ENCODE measurements around the gene CDKL5. TPM values are rescaled to one million over a fixed set of nuclear protein-coding genes. Genes with fewer than 3 reads are reported as not detected.

CDKL5 gene
- polyA plus RNA-seq, 1 donor, result 14.8 TPM

DNA sequence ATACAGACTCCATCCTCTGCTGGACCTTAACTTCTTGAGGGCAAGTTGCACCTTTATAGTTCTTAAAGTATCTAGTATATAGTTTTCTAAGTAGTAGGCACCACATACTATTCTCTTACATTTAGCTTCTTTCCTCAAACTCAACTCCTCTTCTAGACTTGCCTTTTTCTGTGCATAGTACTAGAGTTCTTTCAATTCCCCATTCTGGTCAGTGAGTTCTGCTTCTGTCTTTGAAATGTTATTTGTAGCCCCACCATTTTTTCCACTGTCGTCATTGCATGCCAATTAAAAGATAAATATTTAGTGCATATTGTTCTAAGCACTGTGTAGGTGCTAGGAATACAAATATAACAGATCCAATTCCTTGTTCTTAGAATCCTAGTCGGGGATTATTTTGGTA lies 31.6 kb downstream of the CDKL5 start:
- DNase-seq, result no peak

DNA sequence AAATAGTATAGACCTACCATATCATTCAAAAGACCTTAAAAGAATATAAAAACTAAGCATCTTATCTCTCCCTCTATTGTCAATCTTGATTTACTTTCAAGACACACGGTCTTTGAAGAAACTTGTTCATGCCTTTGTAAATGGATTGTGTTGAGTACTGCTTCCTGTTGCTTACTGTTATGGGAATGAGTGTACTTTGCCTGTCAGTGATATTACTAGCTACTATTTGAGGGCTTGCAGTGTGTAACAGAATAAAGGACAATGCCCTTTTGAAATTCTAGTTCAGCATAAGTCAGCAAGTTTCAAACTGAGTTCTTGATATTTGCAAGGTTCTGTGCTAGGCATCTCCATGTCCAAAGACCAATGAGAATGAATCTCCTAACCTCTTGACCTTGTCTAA lies 36.0 kb downstream of the CDKL5 start:
- no peak for DNase-seq

- no peak for DNase-seq
Measured at GRCh38 chrX:18464499-18464898, 39.1 kb downstream of the CDKL5 start.

GRCh38 chrX:18465051-18465450 lies 39.6 kb downstream of the CDKL5 start:
- no peak for DNase-seq

GRCh38 chrX:18468599-18468998 lies 43.2 kb downstream of the CDKL5 start:
- DNase-seq, result no peak

GRCh38 chrX:18471296-18471695 lies 45.9 kb downstream of the CDKL5 start:
- DNase-seq, result no peak

DNA sequence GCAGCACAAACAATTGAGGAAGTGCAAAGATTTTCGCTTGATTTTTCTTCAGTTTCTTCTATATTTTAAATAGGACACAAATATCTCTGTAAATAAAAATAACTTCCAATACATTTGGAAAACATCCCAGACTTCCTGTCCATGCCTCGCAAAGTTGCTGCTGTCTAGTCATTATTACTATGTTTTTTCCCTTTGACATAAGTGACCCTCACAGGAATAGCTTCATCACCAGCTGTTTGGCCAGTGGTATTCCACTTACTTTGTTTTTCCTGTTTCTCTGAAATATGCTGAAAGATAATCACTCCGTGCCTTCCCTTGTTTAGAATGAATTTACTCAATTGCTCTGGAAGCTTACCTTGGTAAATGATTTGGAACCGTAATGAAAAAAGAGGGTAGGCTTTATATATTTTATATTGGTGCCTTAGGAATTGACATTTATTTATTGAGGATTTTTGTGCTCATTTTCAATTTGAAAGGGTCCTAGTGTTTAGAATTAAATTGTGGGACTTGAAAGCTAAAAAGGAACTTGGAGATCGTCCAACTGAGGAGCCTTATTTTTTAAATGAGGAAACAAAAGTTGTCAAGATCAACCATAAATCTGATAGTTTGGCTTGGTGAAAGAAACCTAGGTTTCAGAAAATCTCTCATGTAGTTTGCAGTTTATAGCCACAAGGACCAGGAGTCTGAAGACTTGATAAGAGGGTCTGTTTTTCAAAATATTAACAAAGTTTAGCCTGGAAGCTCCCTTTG lies 65.6 kb downstream of the CDKL5 start:
- DNase-seq, result peak; percentile 3

DNA sequence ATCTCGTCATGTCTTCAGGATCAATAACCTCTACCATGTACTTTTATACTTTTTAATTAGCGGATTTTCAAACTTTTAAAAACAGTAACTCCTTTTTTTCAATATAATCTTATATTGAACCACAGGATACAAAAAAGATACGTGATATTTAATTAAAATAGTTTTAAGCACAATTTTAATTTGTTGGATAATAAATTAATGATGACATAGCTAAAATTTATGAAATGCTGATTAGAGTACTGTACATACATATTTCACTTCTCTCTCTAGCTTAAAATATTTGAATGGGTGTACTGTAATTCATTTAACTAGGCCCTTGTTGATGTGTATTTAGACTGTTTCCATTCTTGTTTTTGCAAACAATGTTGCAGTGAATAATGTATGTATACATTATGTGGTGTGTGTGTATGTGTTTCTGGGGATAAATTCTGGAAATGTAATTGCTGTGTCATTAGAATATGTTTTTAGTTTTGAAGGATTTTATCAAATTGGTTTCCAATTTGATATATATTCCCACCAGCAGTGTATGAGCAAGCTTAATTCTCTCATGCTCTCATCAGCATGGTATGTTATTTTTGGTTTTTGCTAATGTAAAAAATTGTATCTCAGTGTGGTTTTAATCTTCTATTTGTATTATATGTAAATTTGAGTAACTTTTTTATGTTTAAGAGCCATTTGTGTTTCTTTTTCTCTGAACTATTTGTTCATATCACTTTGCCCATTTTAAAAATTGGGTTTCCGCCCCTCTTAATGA lies 66.4 kb downstream of the CDKL5 start:
- no peak for DNase-seq

GRCh38 chrX:18534949-18535348 lies 109.5 kb downstream of the CDKL5 start:
- DNase-seq, result no peak

- no peak for DNase-seq
Measured at GRCh38 chrX:18537068-18537467, 111.7 kb downstream of the CDKL5 start.

DNA sequence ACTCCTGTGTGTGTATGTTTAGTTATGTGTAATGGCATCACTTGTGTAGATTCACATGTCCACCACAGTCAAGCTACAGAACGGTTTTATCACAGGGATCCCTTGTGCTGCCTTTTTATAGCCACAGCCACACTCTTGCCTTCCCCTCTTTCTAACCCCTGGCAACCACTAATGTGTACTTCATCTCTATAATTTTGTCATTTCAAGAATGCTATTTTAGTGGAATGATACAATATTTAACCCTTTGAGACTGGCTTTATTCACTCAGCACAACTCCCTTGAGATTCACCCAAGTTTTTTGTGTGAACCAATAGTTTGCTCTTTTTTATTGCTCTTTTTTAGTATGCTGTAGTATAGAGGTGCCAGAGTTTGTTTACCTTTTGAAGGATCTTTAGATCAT lies 112.1 kb downstream of the CDKL5 start:
- DNase-seq, result no peak

DNA sequence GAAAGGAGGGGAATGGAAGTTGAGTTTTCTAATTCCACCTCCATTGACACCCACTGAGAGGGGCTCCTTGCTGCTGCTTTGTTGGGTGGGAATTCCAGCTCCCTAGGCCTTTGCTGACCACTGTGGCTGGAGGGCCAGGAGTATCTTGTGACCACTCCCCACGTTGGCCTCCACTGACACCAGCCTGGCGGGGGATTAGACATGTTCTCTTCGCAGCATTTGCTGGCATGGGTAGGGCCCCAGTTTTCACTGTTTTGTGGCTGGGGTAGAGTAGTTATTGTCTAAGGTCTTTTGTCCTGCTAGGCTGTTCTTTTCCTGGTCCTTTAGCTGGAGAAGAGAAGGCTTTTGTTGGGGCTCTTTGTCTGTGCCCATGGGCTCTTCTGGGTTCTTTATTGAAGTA lies 116.7 kb downstream of the CDKL5 start:
- no peak for DNase-seq

- DNase-seq, result no peak
Measured at GRCh38 chrX:18542905-18543304, 117.5 kb downstream of the CDKL5 start.

DNA sequence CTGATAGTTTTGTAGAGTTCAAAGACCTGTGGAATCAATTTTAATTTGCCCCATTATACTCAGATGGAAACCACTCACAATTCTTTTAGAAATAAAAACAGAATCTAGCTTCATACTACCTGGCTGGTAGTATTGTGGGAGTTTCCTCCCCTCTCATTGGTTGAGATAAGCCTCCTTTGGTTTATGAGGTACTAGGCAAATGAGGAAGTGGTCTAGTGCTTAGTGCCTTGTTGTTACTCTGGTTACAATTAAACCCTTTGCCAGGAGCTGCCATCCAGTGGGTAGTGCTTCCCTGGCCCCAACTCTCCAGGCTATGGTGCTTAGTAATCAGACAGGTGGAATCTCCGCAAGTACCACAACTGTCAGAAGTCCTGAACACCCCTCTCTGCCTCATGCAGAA lies 118.3 kb downstream of the CDKL5 start:
- DNase-seq, result no peak

GRCh38 chrX:18545771-18546170 lies 120.4 kb downstream of the CDKL5 start:
- DNase-seq, result no peak

DNA sequence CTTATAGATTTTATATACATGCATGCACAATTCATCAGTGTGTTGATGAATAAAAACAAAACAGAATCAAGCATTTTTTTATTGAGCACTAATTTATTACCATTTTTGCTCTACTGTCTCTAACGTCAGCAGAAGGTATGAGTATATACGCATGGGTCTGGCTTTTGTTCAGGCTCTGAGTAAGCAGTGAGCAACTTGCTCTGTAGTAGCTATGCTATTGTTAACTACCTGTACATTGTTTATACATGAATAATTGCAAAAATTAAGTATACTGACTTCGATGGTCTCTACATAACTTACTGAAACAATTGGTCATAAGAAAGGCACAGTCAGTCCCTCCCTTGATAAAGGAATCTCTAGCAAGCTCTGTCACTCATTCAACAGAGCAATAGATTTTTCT lies 123.6 kb downstream of the CDKL5 start:
- DNase-seq, result no peak

DNA sequence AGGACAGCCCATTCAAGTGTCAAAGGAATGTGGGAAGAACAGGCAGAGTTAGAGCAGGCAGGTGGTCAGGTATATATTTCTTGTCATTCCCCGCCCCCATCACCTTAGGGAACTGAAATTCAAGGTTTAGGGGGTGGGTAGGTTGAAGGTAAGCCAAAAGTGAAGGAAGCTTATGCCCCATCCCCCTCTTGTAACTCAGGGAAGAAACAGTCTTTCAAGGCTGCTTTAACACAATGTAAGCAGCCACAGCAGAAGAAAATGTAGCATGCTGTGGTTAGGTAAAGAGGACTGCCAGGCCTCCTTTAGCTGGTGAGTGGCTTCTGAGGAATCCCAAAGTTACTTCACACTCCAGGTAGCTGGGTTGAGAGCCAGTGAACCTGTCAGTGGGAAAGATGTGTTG lies 124.2 kb downstream of the CDKL5 start:
- DNase-seq, result no peak

GRCh38 chrX:18557879-18558278 lies 132.5 kb downstream of the CDKL5 start:
- DNase-seq, result no peak

- DNase-seq, result no peak
Measured at GRCh38 chrX:18558799-18559198, 133.4 kb downstream of the CDKL5 start.

GRCh38 chrX:18561020-18561419 lies 135.6 kb downstream of the CDKL5 start:
- no peak for DNase-seq

DNA sequence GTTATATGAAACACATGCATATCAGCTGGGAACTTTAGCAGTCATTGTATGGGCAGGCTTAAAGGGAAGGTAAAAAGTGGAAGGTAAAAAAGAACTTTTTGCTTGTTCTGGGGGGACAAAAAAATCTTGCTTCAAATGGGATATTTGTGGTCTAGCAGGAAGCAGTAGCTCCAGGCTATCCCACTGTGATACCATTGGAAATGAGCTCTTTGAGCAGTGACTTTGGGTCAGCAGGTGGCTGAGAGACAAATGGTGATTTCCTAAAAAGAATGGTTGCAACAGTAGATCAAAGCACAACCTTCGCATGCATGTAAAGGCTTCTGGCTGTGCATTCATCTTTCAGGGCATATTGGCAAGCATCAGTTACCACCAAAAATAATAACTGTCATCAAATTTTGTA lies 140.3 kb downstream of the CDKL5 start:
- DNase-seq, result no peak

- no peak for DNase-seq
Measured at GRCh38 chrX:18566748-18567147, 141.3 kb downstream of the CDKL5 start.

- no peak for DNase-seq
Measured at GRCh38 chrX:18573556-18573955, 148.1 kb downstream of the CDKL5 start.

DNA sequence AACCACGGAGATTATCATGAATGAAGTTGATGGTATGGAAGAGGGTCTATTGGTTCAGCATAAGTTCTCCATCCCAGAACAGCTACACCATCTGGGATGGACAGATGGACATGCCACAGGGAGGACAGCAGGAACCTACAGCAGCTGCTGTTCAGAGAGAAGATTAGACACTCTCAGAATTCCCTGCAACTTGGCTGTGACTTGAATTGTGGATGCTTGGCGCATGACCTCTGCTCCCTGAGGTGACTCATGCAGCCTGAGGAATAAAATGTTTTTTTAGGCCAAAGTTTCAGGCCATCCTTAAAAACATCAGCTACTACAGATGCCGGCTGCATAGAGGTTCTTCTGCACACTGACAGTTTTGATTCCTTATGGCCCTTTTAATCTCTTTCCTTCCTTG lies 149.2 kb downstream of the CDKL5 start:
- DNase-seq, result no peak
